OCI-M1 (cell line): Measurements from ENCODE around the gene CORIN.

ENCODE experiments used
- DNase-seq: peaks from one replicate; lab custom pipeline; 2025; lab: John Stamatoyannopoulos, UW

The CORIN gene

GRCh38 chr4:47690611-47691010 lies 147.3 kb downstream of the CORIN start:
- DNase-seq = peak; percentile 8

GRCh38 chr4:47686294-47686872 lies 151.5 kb downstream of the CORIN start:
- peak; percentile 84 for DNase-seq

GRCh38 chr4:47675806-47676205 lies 162.1 kb downstream of the CORIN start:
- DNase-seq = no peak

- DNase-seq = no peak
These were observed 163.7 kb downstream of the CORIN start for GRCh38 chr4:47674144-47674543.

- DNase-seq = no peak
These were observed 165.2 kb downstream of the CORIN start for GRCh38 chr4:47672696-47673095.

GRCh38 chr4:47669946-47670345 lies 167.9 kb downstream of the CORIN start:
- no peak for DNase-seq

GRCh38 chr4:47668810-47669408 lies 169.0 kb downstream of the CORIN start:
- peak; percentile 79 for DNase-seq

GRCh38 chr4:47668256-47668655 lies 169.6 kb downstream of the CORIN start:
- DNase-seq = no peak

- no peak for DNase-seq
These were observed 170.3 kb downstream of the CORIN start for GRCh38 chr4:47667552-47667951.

- DNase-seq = no peak
These were observed 173.6 kb downstream of the CORIN start for GRCh38 chr4:47664051-47664826.

- DNase-seq = peak; percentile 54
These were observed 174.9 kb downstream of the CORIN start for GRCh38 chr4:47662975-47663374.

GRCh38 chr4:47661741-47662140 lies 176.1 kb downstream of the CORIN start:
- no peak for DNase-seq

- no peak for DNase-seq
These were observed 178.5 kb downstream of the CORIN start for GRCh38 chr4:47659342-47659741.

- peak; percentile 8 for DNase-seq
These were observed 182.7 kb downstream of the CORIN start for GRCh38 chr4:47654972-47655693.

GRCh38 chr4:47652092-47652491 lies 185.8 kb downstream of the CORIN start:
- DNase-seq = no peak

- DNase-seq = no peak
These were observed 186.6 kb downstream of the CORIN start for GRCh38 chr4:47651231-47651630.

GRCh38 chr4:47650584-47651130 lies 187.2 kb downstream of the CORIN start:
- DNase-seq = no peak

- DNase-seq = no peak
These were observed 190.3 kb downstream of the CORIN start for GRCh38 chr4:47647544-47647943.

GRCh38 chr4:47647029-47647428 lies 190.8 kb downstream of the CORIN start:
- DNase-seq = no peak

- DNase-seq = no peak
These were observed 191.5 kb downstream of the CORIN start for GRCh38 chr4:47646372-47646771.

- DNase-seq = no peak
These were observed 194.0 kb downstream of the CORIN start for GRCh38 chr4:47643845-47644244.

GRCh38 chr4:47642985-47643760 lies 194.7 kb downstream of the CORIN start:
- DNase-seq = no peak
